Measurements from ENCODE around the gene CCHCR1. TPM values are rescaled to one million over a fixed set of nuclear protein-coding genes. Genes with fewer than 3 reads are reported as not detected.

CCHCR1 gene
- total and polyA plus RNA-seq, 2 of the 13 experiments (the other 11 are each of a cell fraction or from before 2014, with no cell fraction given), result 14.6 to 28.2 TPM

- no peaks in the 10 kb centered on the region; a peak in 1 of 5 replicates for H3K27me3 ChIP-seq (ENCODE audit: control insufficient read depth in 1 of 2, insufficient read depth in 2 of 2, low read length in 2 of 2)
- H3K4me2 ChIP-seq (ENCODE audit: low read depth, low read length), result peak overlapping the region; percentile 87
- no peaks in the 10 kb centered on the region for H4K20me1 ChIP-seq (ENCODE audit: insufficient read depth, low read length)
- BruUV-seq (replicated peaks), result TSS peak; percentile 90
- H3K9ac ChIP-seq (ENCODE audit: insufficient read depth, low read depth, low read length), result peak overlapping the region; percentile 85
- FAIRE-seq, result peak; percentile 93
- peak; percentile 85 for ATAC-seq
- peaks cover 13% of the 10 kb centered on the region for H3K79me2 ChIP-seq (ENCODE audit: insufficient read depth, low read length)
- DNase-seq (ENCODE audit: low spot score), result peak; percentile 90
- POLR2A ChIA-PET, result interaction anchor here (0.6 to 2.7 kb wide), 5 partner anchors 11 to 169 kb away, joined by 3 to 20 read pairs (median 3); no protein-coding TSS in a partner anchor
- peak overlapping the region; percentile 95 to 97 (median 96) for H3K4me3 ChIP-seq (replicated peaks in 1 of 3; ENCODE audit: insufficient read depth in 1 of 3, low read depth in 2 of 3, low read length in 3 of 3)
- H3K4me1 ChIP-seq (ENCODE audit: insufficient read depth, low read length), result peaks cover 50% of the 10 kb centered on the region
- peak overlapping the region; percentile 94 for H3K27ac ChIP-seq (ENCODE audit: extremely low read length, insufficient read depth, low read length)
- under 1% methylated on average over 29 of the region's 45 CpGs for WGBS (ENCODE audit: low lambda C conversion rate)
- H2AFZ ChIP-seq (ENCODE audit: low read length), result no peak overlapping the region
- intact Hi-C loops (cut with micrococcal nuclease; ENCODE audit: unreplicated experiment) (loop anchor here (1.0 to 2.0 kb wide), 2 partner anchors 75 to 170 kb away; partner anchors contain the start of gene HLA-C), in situ Hi-C loops (cut with HindIII; ENCODE audit: extremely low pct_ligation_motif_present, low pct_unique_long_range_greater_than_20kb) (no loop called here)
- no peaks in the 10 kb centered on the region for H3K9me3 ChIP-seq (ENCODE audit: low read length)
- H3K36me3 ChIP-seq (replicated peaks in 1 of 2; ENCODE audit: control insufficient read depth in 1 of 2, insufficient read depth in 2 of 2, low read length in 2 of 2), result peaks cover 0 to 2% of the 10 kb centered on the region in 2 experiments; a peak in 3 of 5 replicates
- CTCF ChIA-PET (ENCODE audit: low intra/inter-chr PET ratio, low total read pairs), result interaction anchor here (1.0 to 3.2 kb wide), 2 partner anchors 166 to 170 kb away, joined by 3 to 67 read pairs; no protein-coding TSS in a partner anchor
- TF ChIP-seq ZNF772 (CRISPR knock-in tag; IDR thresholded peaks at IDR 0.05) (no peak), ZNF18 (CRISPR knock-in tag; IDR thresholded peaks at IDR 0.05; ENCODE audit: insufficient replicate concordance) (peak; percentile 65), TRAFD1 (CRISPR knock-in tag; IDR thresholded peaks at IDR 0.05; ENCODE audit: borderline replicate concordance) (no peak), DBP (CRISPR knock-in tag; IDR thresholded peaks at IDR 0.05; ENCODE audit: not compliant biosample characterization) (no peak), FOXK1 (CRISPR knock-in tag; IDR thresholded peaks at IDR 0.05; ENCODE audit: borderline replicate concordance, low read depth) (0 out of 2 replicates have a peak, but pooled peaks have one; percentile 48), ZNF292 (CRISPR knock-in tag; IDR thresholded peaks at IDR 0.05; ENCODE audit: borderline replicate concordance, low read depth) (peak; percentile 40; the same call in 1 of the 2 replicates), ATF7 (IDR thresholded peaks at IDR 0.05) (no peak), ATF7 (CRISPR knock-in tag; IDR thresholded peaks at IDR 0.05) (peak; percentile 40; the same call in 1 of the 2 replicates), ZNF773 (CRISPR knock-in tag; IDR thresholded peaks at IDR 0.05; ENCODE audit: borderline replicate concordance) (no peak), ZNF615 (CRISPR knock-in tag; IDR thresholded peaks at IDR 0.05; ENCODE audit: borderline replicate concordance) (no peak), GPN1 (CRISPR knock-in tag; IDR thresholded peaks at IDR 0.05; ENCODE audit: borderline replicate concordance) (no peak), SMARCE1 (IDR thresholded peaks at IDR 0.05; ENCODE audit: borderline replicate concordance) (no peak), ZNF382 (CRISPR knock-in tag; IDR thresholded peaks at IDR 0.05; ENCODE audit: borderline replicate concordance) (no peak), NBN (conservative IDR thresholded peaks at IDR 0.05) (no peak), DDIT3 (CRISPR knock-in tag; IDR thresholded peaks at IDR 0.05) (no peak), ZNF720 (CRISPR knock-in tag; IDR thresholded peaks at IDR 0.05) (no peak)
Observed at GRCh38 chr6:31197559-31198305, 40.1 kb upstream of the CCHCR1 start.

Measured in HepG2 (cell line).